SU-DHL-6 (cell line): ENCODE measurements around the gene HMGCL.

Experiments used
- H2AFZ ChIP-seq: fragments of 200-600 bp; sonication (generic); 2 replicates; pipeline ENCODE4 v1.6.1; 2014; ENCODE audit warnings: low read depth, mild to moderate bottlenecking, moderate library complexity, mixed read lengths, antibody characterized with exemption, low read length; ENCODE audit not compliant: severe bottlenecking
- H3F3A ChIP-seq: fragments of 200-600 bp; shearing (Covaris generic); 2 replicates; pipeline ENCODE4 v1.6.0; 2016; ENCODE audit warnings: antibody characterized with exemption, mild to moderate bottlenecking; ENCODE audit not compliant: insufficient read depth
- H3K27ac ChIP-seq: fragments of 200-600 bp; sonication (generic); 2 replicates; pipeline ENCODE4 v1.5.1; 2016; ENCODE audit warnings: low read depth, mild to moderate bottlenecking, low read length, moderate library complexity, mixed read lengths
- H3K27me3 ChIP-seq: fragments of 200-600 bp; sonication (generic), shearing (Covaris generic); 2 replicates; pipeline ENCODE4 v1.6.0; 2014; ENCODE audit warnings: mild to moderate bottlenecking, low read length
- H3K36me3 ChIP-seq: fragments of 200-600 bp; sonication (generic); 2 replicates; pipeline ENCODE4 v1.6.1; 2014; ENCODE audit warnings: mild to moderate bottlenecking, low read length, mixed read lengths
- H3K4me2 ChIP-seq: fragments of 300-600, 200-600 bp; shearing (Covaris generic), sonication (generic); 2 replicates; pipeline ENCODE4 v1.6.0; 2014; ENCODE audit warnings: low read length, low read depth, mild to moderate bottlenecking; ENCODE audit not compliant: poor library complexity, severe bottlenecking
- H3K4me3 ChIP-seq: fragments of 200-600 bp; sonication (generic); 2 replicates; pipeline ENCODE4 v1.5.1; 2014; ENCODE audit warnings: antibody characterized with exemption, low read length, mild to moderate bottlenecking, mixed read lengths; ENCODE audit not compliant: insufficient read depth, poor library complexity, severe bottlenecking
- H3K79me2 ChIP-seq: fragments of 200-600 bp; sonication (generic); 2 replicates; pipeline ENCODE4 v1.6.1; 2014; ENCODE audit warnings: mild to moderate bottlenecking, low read length, moderate library complexity; ENCODE audit not compliant: insufficient read depth
- H3K9ac ChIP-seq: fragments of 200-600 bp; sonication (generic); 2 replicates; pipeline ENCODE4 v1.7.0; 2014; ENCODE audit warnings: mild to moderate bottlenecking, low read length
- H3K9me2 ChIP-seq: fragments of 200-600 bp; sonication (generic); replicated peaks from 2 replicates; pipeline ENCODE4 v1.6.1; 2014; ENCODE audit warnings: low read length; ENCODE audit not compliant: insufficient read depth
- H3K9me3 ChIP-seq: fragments of 200-600 bp; sonication (generic); 2 replicates; pipeline ENCODE4 v1.6.1; 2014; ENCODE audit warnings: low read length, mixed read lengths; ENCODE audit not compliant: insufficient read depth
- H4K20me1 ChIP-seq: fragments of 200-600 bp; sonication (generic); 2 replicates; pipeline ENCODE4 v1.6.1; 2014; ENCODE audit warnings: low read depth, mild to moderate bottlenecking, antibody characterized with exemption, low read length, moderate library complexity, mixed read lengths
- CTCF ChIP-seq: fragments of 200-600 bp; sonication (generic); IDR thresholded peaks from one replicate; pipeline ENCODE4 v1.5.1; 2017; ENCODE audit warnings: antibody characterized with exemption, mild to moderate bottlenecking, low read length, moderate library complexity; ENCODE audit not compliant: insufficient read depth, poor library complexity, severe bottlenecking
- EZH2phosphoT487 ChIP-seq: fragments of 200-600 bp; sonication (generic), shearing (Covaris generic); conservative IDR thresholded peaks from 2 replicates; pipeline ENCODE4 v1.6.1; 2018; ENCODE audit warnings: mild to moderate bottlenecking, antibody characterized with exemption, low read length, moderate library complexity, mixed read lengths

Gene HMGCL

GRCh38 chr1:23756676-23757075 is 68.6 kb downstream of the HMGCL start:
- Histone ChIP-seq H3K4me3 (no peak overlapping the region), H3K4me2 (no peak overlapping the region), H3K9me3 (no peaks in the 10 kb centered on the region), H3K9me2 (no peaks in the 10 kb centered on the region), H3K27ac (no peak overlapping the region), H3K79me2 (0 out of 2 replicates have a peak, but pooled peaks cover under 1% of the 10 kb centered on the region), H3K27me3 (no peaks in the 10 kb centered on the region), H4K20me1 (no peaks in the 10 kb centered on the region), H3K36me3 (peaks cover 39% of the 10 kb centered on the region), H2AFZ (no peak overlapping the region), H3F3A (no peaks in the 10 kb centered on the region), H3K9ac (no peak overlapping the region)
- TF ChIP-seq EZH2phosphoT487, result no peak
- TF ChIP-seq CTCF, result no peak

GRCh38 chr1:23752909-23753308 is 72.3 kb downstream of the HMGCL start:
- H3K4me3 ChIP-seq, result no peak overlapping the region
- H3K27me3 ChIP-seq, result no peaks in the 10 kb centered on the region
- H2AFZ ChIP-seq, result no peak overlapping the region
- H4K20me1 ChIP-seq, result no peaks in the 10 kb centered on the region
- H3K27ac ChIP-seq, result no peak overlapping the region
- H3F3A ChIP-seq, result no peaks in the 10 kb centered on the region
- no peak for TF ChIP-seq CTCF
- TF ChIP-seq EZH2phosphoT487, result no peak
- peaks cover 10% of the 10 kb centered on the region for H3K79me2 ChIP-seq
- no peaks in the 10 kb centered on the region for H3K9me2 ChIP-seq
- no peaks in the 10 kb centered on the region for H3K9me3 ChIP-seq
- no peak overlapping the region for H3K4me2 ChIP-seq
- no peak overlapping the region for H3K9ac ChIP-seq
- peaks cover 39% of the 10 kb centered on the region for H3K36me3 ChIP-seq
